Neuronal stem cell (in vitro differentiated cells): ENCODE results near the gene CLUH.

Experiments
- DNase-seq: peaks from one replicate; pipeline ENCODE4 v3.0.0-alpha.2; 2013; ENCODE audit warnings: low spot score
- H2AFZ ChIP-seq: one replicate; pipeline ENCODE4 v1.6.1; 2013; ENCODE audit warnings: mild to moderate bottlenecking, low read length, inconsistent platforms
- H2AK5ac ChIP-seq: 2 replicates; pipeline ENCODE4 v1.6.1; 2013; ENCODE audit warnings: low read depth, mild to moderate bottlenecking, inconsistent platforms, low read length, moderate library complexity, mixed read lengths
- H2BK120ac ChIP-seq: 2 replicates; pipeline ENCODE4 v1.6.1; 2013; ENCODE audit warnings: low read depth, mild to moderate bottlenecking, inconsistent platforms, low read length, moderate library complexity, mixed read lengths
- H2BK12ac ChIP-seq: one replicate; pipeline ENCODE4 v1.6.1; 2013; ENCODE audit warnings: low read length, inconsistent platforms
- H2BK15ac ChIP-seq: 2 replicates; pipeline ENCODE4 v1.6.1; 2013; ENCODE audit warnings: mild to moderate bottlenecking, low read length, inconsistent platforms, mixed read lengths
- H2BK5ac ChIP-seq: one replicate; pipeline ENCODE4 v1.6.1; 2013; ENCODE audit warnings: inconsistent platforms, mild to moderate bottlenecking, low read length, moderate library complexity
- H3K14ac ChIP-seq: one replicate; pipeline ENCODE4 v1.6.1; 2013; ENCODE audit warnings: low read length, inconsistent platforms
- H3K18ac ChIP-seq: 2 replicates; pipeline ENCODE4 v1.6.1; 2013; ENCODE audit warnings: low read length, inconsistent platforms
- H3K23ac ChIP-seq: 2 replicates; pipeline ENCODE4 v1.6.1; 2013; ENCODE audit warnings: low read depth, mild to moderate bottlenecking, mixed read lengths, low read length, inconsistent platforms; ENCODE audit not compliant: poor library complexity
- H3K27ac ChIP-seq: replicated peaks from 3 replicates; pipeline ENCODE4 v1.5.1; 2013; ENCODE audit warnings: low read length, inconsistent platforms
- H3K27me3 ChIP-seq, 3 experiments: 2 replicates each; pipeline ENCODE4 v1.6.1; 2013; ENCODE audit warnings: low read length in 3 of 3, mild to moderate bottlenecking in 2 of 3, inconsistent platforms in 1 of 3, low read depth in 1 of 3, mixed read lengths in 1 of 3, moderate library complexity in 1 of 3; ENCODE audit not compliant: control insufficient read depth in 3 of 3, insufficient read depth in 3 of 3
- H3K36me3 ChIP-seq, 2 donors: replicated peaks in 1 of 2; 2 replicates each; pipeline ENCODE4 v1.6.1; 2013; ENCODE audit warnings: low read length in 2 of 2; ENCODE audit not compliant: control insufficient read depth in 2 of 2, insufficient read depth in 2 of 2
- H3K4ac ChIP-seq: 2 replicates; pipeline ENCODE4 v1.6.1; 2013; ENCODE audit warnings: inconsistent platforms, mild to moderate bottlenecking, low read length, moderate library complexity
- H3K4me1 ChIP-seq, 2 donors: 1 replicate in 1 of 2; 2 replicates in 1 of 2; pipeline ENCODE4 v1.6.1; 2013; ENCODE audit warnings: low read length in 2 of 2, low read depth in 1 of 2; ENCODE audit not compliant: control insufficient read depth in 2 of 2, insufficient read depth in 1 of 2
- H3K4me2 ChIP-seq: one replicate; pipeline ENCODE4 v1.6.1; 2013; ENCODE audit warnings: mild to moderate bottlenecking, low read length, inconsistent platforms; ENCODE audit not compliant: insufficient read depth, poor library complexity, severe bottlenecking
- H3K4me3 ChIP-seq, 2 donors: 2 replicates each; pipeline ENCODE4 v1.5.1; 2013; ENCODE audit warnings: low read length in 2 of 2, mild to moderate bottlenecking in 2 of 2, inconsistent platforms in 1 of 2, moderate library complexity in 1 of 2
- H3K79me1 ChIP-seq: one replicate; pipeline ENCODE4 v1.6.1; 2013; ENCODE audit warnings: low read depth, mild to moderate bottlenecking, inconsistent platforms, low read length, moderate library complexity
- H3K9ac ChIP-seq: one replicate; pipeline ENCODE4 v1.6.1; 2013; ENCODE audit warnings: mild to moderate bottlenecking, low read depth, low read length, inconsistent platforms; ENCODE audit not compliant: poor library complexity
- H3K9me3 ChIP-seq, 2 donors: replicated peaks in 1 of 2; 2 replicates each; pipeline versions ENCODE3 to v1.6.1; 2013; ENCODE audit warnings: low read length in 2 of 2, mild to moderate bottlenecking in 2 of 2, inconsistent platforms in 1 of 2, low read depth in 1 of 2, mixed read lengths in 1 of 2, moderate library complexity in 1 of 2; ENCODE audit not compliant: control insufficient read depth in 2 of 2, insufficient read depth in 1 of 2
- H4K8ac ChIP-seq: one replicate; pipeline ENCODE4 v1.6.1; 2013; ENCODE audit warnings: low read depth, mild to moderate bottlenecking, inconsistent platforms, low read length, moderate library complexity
- H4K91ac ChIP-seq: one replicate; pipeline ENCODE4 v1.6.1; 2013; ENCODE audit warnings: low read length, low read depth, mild to moderate bottlenecking, inconsistent platforms; ENCODE audit not compliant: poor library complexity
- WGBS, 2 donors: extraction: QIAGEN DNeasy Blood & Tissue Kit; methylation state at CpG; one replicate each; pipeline ENCODE4 v1.1.7; 2013; ENCODE audit warnings: missing lambda C conversion rate in 2 of 2, mixed read lengths in 1 of 2; ENCODE audit not compliant: insufficient read length in 2 of 2, insufficient replicate concordance in 1 of 2; ENCODE audit errors: extremely low coverage in 2 of 2; 5-methylcytosine and 5-hydroxymethylcytosine counted together

Gene CLUH

GRCh38 chr17:2718150-2718938, 6.8 kb upstream of the CLUH start:
- Histone ChIP-seq H3K9me3 (no peaks in the 10 kb centered on the region), H3K14ac (no peak overlapping the region), H2BK15ac (no peak overlapping the region), H4K91ac (no peak overlapping the region), H2BK120ac (no peak overlapping the region), H3K36me3 (no peaks in the 10 kb centered on the region), H3K18ac (no peak overlapping the region), H2AK5ac (no peak overlapping the region), H3K79me1 (no peaks in the 10 kb centered on the region), H3K4ac (no peak overlapping the region), H3K4me3 (no peak overlapping the region), H2BK12ac (no peak overlapping the region), H4K8ac (no peak overlapping the region), H3K4me1 (no peaks in the 10 kb centered on the region), H3K4me2 (no peak overlapping the region), H3K27ac (no peak overlapping the region), H3K9ac (no peak overlapping the region), H3K27me3 (peaks cover 0 to 30% (median 6%) of the 10 kb centered on the region in 3 experiments), H2BK5ac (no peak overlapping the region), H2AFZ (no peak overlapping the region), H3K23ac (no peak overlapping the region)
- DNase-seq: no peak
- WGBS, 2 donors: no CpG with 5 or more reads among the region's 13 CpGs

- H4K8ac ChIP-seq: no peak overlapping the region
- H3K9me3 ChIP-seq: no peaks in the 10 kb centered on the region
- no peak overlapping the region for H3K18ac ChIP-seq
- H4K91ac ChIP-seq: no peak overlapping the region
- DNase-seq: no peak
- H3K4ac ChIP-seq: no peak overlapping the region
- H3K9ac ChIP-seq: no peak overlapping the region
- no peak overlapping the region for H2BK120ac ChIP-seq
- H3K27ac ChIP-seq: no peak overlapping the region
- peaks cover 0 to 14% (median 0%) of the 10 kb centered on the region in 3 experiments for H3K27me3 ChIP-seq
- no peak overlapping the region for H2AFZ ChIP-seq
- peaks cover 2 to 6% of the 10 kb centered on the region in 2 donors for H3K4me1 ChIP-seq
- H2BK12ac ChIP-seq: no peak overlapping the region
- no CpG with 5 or more reads among the region's 5 CpGs for WGBS, 2 donors
- no peaks in the 10 kb centered on the region for H3K36me3 ChIP-seq
- H2BK5ac ChIP-seq: no peak overlapping the region
- H3K4me2 ChIP-seq: no peak overlapping the region
- H3K14ac ChIP-seq: no peak overlapping the region
- no peak overlapping the region for H2BK15ac ChIP-seq
- H3K23ac ChIP-seq: no peak overlapping the region
- H3K79me1 ChIP-seq: no peaks in the 10 kb centered on the region
- no peak overlapping the region for H3K4me3 ChIP-seq
- no peak overlapping the region for H2AK5ac ChIP-seq
These were observed 5.1 kb upstream of the CLUH start for GRCh38 chr17:2716649-2717048.

GRCh38 chr17:2713881-2714280, 2.3 kb upstream of the CLUH start:
- Histone ChIP-seq H2BK12ac (no peak overlapping the region), H3K23ac (no peak overlapping the region), H2AFZ (no peak overlapping the region), H3K4me3 (no peak overlapping the region), H4K91ac (no peak overlapping the region), H2AK5ac (no peak overlapping the region), H3K4me2 (no peak overlapping the region), H3K9me3 (no peaks in the 10 kb centered on the region), H2BK120ac (no peak overlapping the region), H3K27ac (no peak overlapping the region), H2BK15ac (no peak overlapping the region), H3K4ac (no peak overlapping the region), H3K9ac (no peak overlapping the region), H4K8ac (no peak overlapping the region), H3K4me1 (peaks cover 10 to 16% of the 10 kb centered on the region in 2 donors), H3K18ac (no peak overlapping the region), H3K14ac (no peak overlapping the region), H3K27me3 (no peaks in the 10 kb centered on the region), H2BK5ac (no peak overlapping the region), H3K79me1 (peaks cover 10% of the 10 kb centered on the region), H3K36me3 (no peaks in the 10 kb centered on the region)
- no CpG with 5 or more reads among the region's 9 CpGs for WGBS, 2 donors
- no peak for DNase-seq

GRCh38 chr17:2712300-2713043, 908 bp upstream of the CLUH start:
- Histone ChIP-seq H2AK5ac (peak overlapping the region; percentile 77), H2AFZ (peak overlapping the region; percentile 100), H4K8ac (no peak overlapping the region), H3K4ac (no peak overlapping the region), H3K14ac (no peak overlapping the region), H3K27me3 (no peaks in the 10 kb centered on the region), H3K4me2 (peak overlapping the region; percentile 95), H3K9me3 (no peaks in the 10 kb centered on the region), H3K9ac (no peak overlapping the region), H2BK15ac (peak overlapping the region; percentile 72), H3K23ac (peak overlapping the region; percentile 20), H4K91ac (no peak overlapping the region), H3K36me3 (no peaks in the 10 kb centered on the region), H2BK120ac (no peak overlapping the region), H3K4me3 (peak overlapping the region in 1 of 2 donors; percentile 73), H3K27ac (no peak overlapping the region), H3K79me1 (peaks cover 18% of the 10 kb centered on the region), H3K4me1 (peaks cover 10 to 16% of the 10 kb centered on the region in 2 donors), H2BK5ac (peak overlapping the region; percentile 25), H2BK12ac (peak overlapping the region; percentile 7), H3K18ac (peak overlapping the region; percentile 93)
- WGBS, 2 donors: no CpG with 5 or more reads among the region's 36 CpGs
- no peak for DNase-seq
